NCI-H1694 treated with DMSO at 0.1 percent for 48 hours (cell line): Measurements from ENCODE around the gene CCR9.
A peak's percentile ranks its signal among the peaks of the same experiment; 100 is the strongest.
"Not testable (repeated sequence)": the region's sequence is repeated elsewhere in the genome, so short reads cannot be mapped to it uniquely, and the experiment has no call there.

Experiments
- DNase-seq: peaks from one replicate; lab custom pipeline; 2025; lab: John Stamatoyannopoulos, UW

The CCR9 gene, protein sequence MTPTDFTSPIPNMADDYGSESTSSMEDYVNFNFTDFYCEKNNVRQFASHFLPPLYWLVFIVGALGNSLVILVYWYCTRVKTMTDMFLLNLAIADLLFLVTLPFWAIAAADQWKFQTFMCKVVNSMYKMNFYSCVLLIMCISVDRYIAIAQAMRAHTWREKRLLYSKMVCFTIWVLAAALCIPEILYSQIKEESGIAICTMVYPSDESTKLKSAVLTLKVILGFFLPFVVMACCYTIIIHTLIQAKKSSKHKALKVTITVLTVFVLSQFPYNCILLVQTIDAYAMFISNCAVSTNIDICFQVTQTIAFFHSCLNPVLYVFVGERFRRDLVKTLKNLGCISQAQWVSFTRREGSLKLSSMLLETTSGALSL

DNA sequence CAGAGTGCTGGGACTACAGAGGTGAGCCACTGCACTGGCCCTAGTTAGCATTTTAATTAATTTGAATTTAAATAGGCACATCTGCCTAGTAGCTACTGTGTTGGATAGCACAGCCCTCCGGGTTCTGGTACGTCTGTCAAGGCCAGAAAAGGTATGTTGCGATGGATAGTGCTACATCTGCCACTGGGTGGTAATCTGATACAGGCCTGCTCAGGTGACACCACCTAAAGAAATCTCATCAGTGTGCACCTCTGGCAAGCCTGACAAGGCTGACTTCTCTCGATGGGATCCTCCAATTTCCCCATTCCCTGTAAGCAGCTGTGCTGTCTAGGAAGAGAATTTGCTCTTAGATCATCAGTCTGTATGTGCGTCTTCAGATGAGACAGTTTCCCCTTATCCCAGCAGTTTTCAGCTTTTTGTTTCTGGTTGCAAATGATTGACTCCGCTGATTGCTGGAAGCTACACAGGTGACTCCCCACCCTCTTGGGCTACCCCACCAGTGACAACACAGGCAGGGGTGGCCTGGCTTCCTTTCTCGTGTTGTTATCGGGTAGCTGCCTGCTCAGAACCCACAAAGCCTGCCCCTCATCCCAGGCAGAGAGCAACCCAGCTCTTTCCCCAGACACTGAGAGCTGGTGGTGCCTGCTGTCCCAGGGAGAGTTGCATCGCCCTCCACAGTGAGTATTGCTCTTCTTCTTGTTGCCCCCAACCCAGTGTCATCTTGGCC, at the start of gene CCR9:
Gene CCR9, plus strand, starts transcription at position 565 of the 727 bp plus-strand sequence. CDS start 8,391 bp downstream, outside the sequence.
- DNase-seq, result no peak

DNA sequence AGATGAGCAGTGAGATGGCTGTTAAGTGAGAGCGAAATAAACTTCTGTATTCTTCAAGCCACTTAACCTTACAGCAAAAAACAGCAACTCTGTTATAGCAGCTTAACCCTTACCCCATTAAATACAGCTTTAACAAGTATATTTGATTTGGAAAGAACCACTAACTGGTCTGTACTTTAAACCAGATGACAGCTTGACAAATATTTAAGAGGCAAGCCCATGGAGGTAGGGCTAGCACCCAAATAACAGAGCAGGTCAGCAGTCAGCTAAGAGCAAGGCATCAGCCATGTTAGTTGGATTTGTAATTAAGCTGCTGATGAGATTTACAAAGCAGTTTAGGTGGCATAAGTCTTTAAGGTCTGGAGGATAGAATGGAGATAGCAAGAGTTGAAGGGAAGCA, 47.9 kb upstream of the CCR9 start:
- no peak for DNase-seq

DNA sequence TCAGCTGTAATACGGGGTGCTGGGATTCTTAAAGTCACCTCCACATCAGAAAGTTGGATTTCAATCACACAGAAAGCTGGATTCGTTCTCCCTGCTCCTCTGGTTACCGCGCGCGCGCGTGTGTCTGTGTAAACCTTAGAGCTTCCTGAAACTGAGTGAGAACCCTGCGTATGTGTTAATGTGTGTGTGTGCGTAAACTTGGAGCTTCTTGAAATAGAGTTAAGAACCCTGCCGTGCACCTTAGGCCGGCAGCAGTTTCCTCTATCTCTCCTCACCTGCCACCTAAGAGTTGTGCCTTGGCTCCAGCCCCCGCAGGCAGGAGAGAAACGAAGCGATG, 45.0 kb upstream of the CCR9 start:
- no peak for DNase-seq

DNA sequence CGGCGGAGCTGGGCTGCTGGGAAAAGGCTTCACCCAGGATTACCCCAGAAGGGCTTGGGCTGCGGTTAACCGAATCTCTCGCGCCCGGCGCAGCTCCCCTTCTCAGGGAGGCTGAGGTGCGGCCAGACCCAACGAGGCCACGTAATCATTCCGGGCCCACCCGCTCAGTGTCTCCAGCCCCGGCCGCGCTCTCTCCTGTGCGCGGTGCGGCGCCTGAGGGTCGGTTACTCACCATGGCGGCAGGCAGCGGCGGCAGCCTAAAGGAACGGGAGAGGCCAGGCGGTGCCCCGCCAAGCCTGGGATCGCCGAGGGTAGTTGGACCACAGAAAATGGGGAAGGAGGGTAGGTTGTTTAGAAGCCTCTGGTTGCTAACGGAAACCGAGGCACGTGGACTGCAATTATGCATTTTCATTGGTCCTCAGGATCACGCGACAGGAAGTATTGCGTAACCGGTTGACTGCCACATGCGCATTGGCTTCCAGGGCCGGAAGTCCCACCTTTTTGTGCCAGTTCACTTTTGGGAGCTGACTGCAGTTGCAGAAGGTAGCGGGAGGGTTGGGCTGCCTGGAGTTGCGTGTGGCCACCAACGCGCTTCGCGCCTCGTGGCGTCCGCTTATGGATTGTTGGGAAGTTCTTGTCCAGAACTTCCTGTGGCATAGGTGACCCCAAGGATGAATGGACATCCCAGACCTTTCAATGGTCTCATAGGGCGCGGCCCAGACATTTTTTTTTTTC, 44.4 kb upstream of the CCR9 start, which contains the start of gene LZTFL1:
Gene LZTFL1, minus strand, starts transcription at position 363 of the 735 bp plus-strand sequence. Its CDS starts 128 bp downstream, at position 235.
- peak; percentile 71 for DNase-seq

DNA sequence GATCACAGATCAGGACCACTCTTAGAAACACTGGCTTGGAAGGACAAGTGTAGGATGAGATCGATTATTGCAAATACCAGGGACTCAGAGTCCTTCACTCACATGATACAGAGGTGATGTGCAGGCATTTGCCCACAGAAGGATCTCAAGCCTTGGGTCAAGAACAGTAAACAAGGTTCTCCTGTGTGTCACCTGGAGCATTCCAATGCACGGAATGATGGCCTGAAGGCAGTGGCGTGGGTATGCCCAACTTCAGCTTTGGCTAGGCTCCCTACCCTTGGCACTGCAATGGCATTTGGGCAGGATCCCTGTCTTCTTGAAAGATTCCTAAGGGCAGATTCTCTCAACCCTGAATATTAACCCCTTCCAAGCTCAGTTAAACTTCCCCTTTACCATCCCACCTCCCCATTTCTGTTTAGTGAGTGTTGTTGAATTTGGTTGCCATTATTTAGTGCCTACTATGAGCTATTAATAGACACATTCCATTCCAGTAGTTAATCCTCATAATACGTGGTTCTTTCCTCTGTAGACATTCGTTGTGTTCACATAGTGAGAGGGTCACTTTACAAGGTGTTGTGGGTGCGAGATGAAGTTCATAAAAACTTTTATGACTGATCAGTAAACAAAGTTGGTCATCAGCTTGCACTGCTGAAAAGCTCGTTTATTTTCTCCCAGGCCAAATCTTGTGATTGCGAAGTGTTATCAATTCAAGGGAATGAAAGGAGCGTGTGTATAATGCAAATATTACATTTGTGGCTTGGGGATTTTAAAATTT, 43.3 kb upstream of the CCR9 start:
- no peak for DNase-seq

DNA sequence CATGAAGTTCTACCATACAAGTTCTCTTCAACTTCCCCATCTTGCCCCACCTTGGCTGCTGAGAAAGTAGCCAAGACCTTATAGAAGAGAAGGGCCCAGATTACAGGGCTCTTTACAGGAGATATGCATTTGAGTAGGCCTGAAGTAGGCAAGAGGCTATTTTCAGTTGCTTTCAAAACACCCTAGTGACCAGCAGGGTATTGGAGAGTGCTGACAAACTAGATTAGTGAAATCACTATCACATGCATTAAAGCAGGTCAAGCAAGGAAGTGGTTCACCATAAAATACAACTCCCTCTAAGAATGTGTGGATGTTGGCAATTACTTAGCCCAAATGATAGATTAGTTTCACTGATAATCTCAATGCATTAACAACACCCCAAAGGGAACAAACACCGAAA, 41.7 kb upstream of the CCR9 start:
- no peak for DNase-seq

DNA sequence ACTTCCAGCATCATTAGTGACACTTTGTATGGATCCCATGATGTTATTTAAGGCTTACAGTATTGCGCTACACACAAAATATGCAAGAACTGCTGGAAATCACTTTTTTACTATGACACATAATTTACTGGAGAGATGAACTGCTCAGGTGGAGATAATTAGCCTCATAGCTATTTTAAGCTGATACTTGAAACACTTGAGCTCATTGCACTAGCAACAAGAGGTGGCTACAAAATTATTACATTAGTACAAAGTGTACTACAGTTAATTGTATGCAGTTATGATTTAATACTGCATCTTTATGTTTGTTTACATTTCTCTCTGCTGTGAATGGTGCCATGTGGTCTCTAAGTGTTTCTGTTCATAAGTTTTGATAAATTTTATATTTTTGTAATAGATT, 38.0 kb upstream of the CCR9 start:
- no peak for DNase-seq

DNA sequence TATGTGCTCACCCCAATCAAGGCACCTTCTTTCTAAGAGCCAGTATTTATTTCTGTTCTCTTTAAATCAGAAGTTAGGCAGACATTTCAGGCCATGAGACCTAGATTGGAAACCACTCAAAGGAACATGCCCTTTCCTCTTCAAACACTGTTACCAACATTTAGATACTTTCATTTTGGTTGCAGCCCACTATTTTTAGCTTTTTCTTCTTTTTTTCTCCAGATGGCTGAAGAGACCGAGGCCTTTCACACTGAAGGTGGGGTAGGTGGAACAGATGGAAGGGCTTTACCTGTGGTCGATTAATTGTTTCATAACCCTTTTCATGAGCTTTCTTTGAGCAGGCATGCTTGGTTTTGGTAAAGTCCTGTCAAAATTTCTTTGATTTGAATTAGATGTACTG, 33.5 kb upstream of the CCR9 start:
- DNase-seq, result no peak

DNA sequence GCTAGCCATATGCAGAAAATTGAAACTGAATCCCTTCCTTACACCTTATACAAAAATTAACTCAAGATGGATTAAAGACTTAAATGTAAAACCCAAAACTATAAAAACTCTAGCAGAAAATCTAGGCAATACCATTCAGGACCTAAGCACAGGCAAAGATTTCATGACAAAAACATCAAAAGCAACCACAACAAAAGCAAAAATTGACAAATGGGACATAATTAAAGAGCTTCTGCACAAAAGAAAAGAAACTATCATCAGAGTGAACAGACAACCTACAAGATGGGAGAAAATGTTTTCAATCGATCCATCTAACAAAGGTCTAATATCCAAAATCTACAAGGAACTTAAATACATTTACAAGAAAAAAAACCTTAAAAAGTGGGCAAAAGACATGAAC, 30.0 kb upstream of the CCR9 start:
- DNase-seq, result not testable (repeated sequence)

DNA sequence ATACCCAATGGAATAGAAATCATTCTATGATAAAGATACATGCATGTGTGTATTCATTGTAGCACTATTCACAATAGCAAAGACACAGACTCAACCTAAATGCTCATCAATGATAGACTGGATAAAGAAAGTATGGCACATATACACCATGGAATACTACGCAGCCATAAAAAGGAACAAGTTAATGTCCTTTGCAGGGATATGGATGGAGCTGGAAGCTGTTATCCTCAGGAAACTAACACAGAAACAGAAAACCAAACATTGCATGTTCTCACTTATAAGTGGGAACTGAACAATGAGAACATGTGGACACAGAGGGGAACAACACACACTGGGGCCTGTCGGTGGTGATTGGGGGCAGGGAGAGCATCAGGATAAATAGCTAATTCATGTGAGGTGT, 29.3 kb upstream of the CCR9 start:
- not testable (repeated sequence) for DNase-seq

DNA sequence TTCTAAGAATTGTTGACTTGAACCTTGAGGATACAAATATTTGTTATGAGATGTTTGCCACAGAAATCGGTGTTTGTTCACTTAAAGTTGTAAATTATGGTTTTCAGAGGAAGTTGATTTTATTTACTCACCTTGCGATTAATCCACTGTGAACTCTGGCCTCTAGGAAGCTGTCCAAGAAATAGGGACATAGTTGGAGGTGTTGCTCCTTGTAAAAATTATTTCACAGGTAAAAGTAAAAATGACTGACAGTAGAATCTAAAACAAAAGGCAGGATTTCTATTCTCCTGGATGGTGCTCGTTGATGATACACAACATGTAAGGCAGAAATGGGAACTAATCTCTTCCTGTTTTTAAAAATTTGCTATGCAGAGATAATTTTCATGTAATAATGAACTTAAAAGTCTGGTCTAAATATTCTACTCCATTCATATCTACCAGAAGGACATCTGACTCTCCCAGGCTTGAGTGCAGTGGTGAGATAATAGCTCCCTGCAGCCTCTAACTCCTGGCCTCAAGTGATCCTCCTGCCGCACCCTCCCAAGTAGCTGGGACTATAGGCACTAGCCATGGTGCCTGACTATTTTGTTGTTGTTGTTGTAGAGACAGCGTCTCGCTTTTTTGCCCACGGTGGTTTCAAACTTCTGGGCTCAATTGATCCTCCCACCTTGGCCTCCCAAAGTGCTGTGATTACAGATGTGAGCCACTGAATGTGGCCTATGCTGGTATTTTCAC, 27.4 kb upstream of the CCR9 start:
- DNase-seq, result no peak

DNA sequence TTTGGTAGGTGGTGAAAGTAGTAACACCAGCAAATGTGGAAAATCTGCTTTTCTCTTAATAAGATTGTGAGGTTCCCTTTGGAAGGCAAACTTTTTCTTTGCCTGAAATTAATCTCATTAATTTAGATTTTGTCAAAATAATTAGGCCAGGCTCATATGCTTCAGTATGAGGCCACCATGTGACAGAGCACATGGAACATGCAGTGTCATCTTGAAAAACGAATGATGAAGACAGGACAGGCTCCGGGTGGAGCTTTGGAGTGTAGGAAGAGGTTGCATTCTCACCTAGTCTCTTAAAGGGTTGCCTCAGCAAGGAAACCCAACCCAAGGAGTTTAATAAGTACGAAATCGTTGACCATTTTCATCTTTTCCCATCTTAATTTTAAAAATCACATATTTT, 25.9 kb upstream of the CCR9 start:
- no peak for DNase-seq

DNA sequence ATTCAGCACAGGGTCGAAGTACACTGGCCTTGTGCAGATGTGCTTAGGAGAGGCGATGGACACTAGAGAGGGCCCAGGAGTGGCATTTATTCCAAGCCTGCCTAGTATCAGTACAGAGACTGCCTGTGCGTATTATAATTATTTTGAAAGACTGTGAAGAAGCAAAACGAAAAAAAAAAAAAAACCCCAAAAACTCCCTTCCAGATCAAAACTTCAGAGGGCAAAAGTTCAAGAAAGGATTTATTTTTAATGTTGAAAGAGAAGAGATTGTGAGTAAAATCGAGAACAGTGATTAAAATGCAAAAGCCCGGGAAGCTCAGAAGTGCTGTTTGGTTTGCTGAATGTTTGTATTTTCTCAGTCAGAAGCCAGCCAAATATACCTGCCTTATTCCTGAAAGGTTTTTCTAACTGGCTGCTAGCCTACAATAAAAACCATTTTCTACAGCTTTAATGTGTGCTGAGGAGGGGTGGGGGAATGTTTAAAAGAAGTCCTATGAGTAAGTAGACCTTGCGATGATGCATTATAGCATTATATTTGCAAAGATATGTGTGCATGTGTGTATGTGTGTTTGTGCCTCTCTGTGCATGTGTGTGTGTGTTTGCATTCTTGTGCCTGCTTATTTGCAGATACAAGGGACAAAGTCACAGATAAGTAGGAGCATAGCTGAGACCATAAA, 25.2 kb upstream of the CCR9 start:
- DNase-seq, result no peak

DNA sequence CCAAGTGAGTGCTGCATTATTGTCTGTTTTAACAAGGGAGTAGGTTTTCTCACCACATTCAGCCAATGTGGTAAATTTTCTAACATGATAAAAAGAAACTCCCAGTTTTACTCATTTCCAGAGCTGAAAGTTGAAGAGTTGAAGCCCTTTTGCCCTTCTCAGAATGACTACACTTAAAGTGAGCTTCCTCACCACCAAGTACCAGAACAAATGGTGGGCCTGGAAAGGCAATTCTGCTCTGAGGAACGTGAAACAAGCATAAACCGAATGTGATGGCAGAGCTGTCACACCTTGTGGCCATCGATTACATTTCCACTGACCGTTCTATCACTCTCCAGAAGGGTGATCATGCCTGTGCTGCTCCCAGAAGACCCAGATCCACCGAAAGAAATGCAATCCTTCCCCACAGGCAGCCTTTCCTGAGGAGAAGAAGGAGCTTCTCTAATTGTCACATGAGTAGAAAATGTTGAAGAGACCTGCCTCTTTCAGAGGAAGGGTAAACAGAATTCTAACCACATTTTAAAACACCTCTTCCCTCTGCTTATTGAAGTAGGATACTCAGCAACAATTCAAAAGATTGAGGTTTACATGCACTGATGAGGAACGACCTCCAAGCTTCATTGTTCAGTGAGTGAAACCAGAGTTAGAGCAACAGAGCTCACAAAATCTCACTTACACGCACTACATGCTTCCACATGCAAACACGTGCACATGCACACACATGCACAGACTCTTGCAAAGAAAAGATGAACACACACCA, 21.4 kb upstream of the CCR9 start:
- DNase-seq, result no peak

DNA sequence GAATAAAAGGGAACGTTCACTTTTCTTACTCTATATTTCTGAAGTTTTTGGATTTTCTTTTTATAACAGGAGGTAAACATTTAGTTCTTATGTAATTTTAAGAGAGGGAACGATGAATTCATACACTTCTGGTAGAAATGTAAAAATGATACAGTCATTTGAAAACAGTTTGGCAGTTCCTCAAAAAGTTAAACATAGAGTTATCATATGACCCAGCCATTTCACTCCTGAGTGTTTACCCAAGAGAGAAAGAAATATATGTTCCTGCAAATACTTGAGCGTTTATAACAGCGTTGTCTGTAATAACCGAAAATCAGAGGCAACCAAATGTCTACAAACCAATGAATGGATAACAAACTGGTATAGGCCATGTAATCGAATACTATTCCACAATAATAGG, 20.8 kb upstream of the CCR9 start:
- no peak for DNase-seq

DNA sequence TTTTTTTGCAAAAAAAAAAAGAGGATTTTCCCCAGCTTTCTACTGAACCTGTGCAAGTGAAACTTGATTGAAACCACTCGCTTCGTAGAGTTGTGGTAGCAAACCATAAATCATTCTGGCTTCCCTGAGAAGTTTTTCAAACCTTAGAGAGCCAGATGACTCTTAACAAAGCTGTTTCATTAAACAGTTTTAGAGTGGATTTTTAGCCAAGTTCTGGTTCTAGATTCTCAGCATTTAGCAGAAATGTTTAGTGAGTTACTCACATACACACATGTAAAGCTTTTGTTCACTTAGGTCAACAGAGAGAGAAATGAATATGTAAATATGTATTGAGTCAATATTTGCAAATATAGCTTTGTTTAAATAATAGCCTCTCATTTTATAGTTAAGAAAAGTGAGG, 18.1 kb upstream of the CCR9 start:
- DNase-seq, result no peak

DNA sequence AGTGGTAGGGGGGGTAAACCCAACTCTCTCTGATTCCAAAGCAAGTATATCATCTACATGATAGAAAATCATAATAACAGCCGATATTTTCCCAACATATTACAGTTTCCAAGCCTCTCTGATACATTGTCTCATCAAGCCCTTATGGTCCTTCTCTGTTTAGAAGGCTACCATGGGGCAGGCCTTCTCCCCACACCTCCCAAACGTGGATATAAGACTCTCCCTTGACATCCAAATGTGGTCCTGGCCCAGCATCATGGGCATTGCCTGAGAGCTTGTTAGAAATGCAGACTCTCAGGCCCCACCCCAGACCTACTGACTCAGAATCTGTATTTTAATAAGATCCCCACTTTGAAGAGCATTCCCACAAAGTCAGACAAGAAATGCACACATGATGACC, 17.7 kb upstream of the CCR9 start:
- DNase-seq, result no peak

DNA sequence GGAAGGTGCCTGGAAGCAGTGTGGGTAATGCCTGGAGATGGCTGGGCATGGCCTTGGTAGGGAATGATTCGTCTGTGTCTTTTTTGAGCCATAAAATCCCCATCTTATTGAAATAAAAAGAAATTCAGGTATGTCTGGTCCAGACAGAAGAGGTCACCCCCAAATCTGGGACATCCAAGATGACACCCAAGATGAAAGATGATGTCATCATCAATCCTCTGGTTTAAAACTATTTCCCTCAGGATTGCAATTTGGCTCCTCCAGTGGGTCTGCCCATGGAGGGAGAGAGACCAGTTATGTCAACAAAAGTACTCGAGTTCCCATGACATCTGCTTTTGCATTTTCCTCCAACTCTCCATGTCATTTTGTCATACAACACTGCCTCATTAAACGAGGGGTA, 16.7 kb upstream of the CCR9 start:
- DNase-seq, result no peak

DNA sequence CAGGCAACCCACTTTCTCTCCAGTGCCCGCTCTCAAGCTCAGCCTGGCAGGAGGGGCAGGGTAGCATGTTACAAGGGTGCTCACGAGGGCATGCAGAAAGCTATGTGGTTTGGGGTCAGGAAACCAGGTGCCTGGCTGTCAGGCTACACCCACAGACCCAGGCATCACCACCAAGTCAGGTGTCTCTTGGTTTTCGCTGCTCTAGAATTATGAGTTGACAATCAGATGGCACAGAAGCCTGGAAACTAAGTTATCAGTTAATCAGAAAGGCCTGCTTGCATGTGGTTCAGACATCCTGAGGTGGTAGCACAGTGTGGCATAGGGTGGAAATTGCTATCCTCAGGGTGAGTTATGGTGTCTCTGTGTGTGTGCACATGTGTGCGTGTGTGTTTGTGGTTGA, 16.2 kb upstream of the CCR9 start:
- DNase-seq, result no peak

DNA sequence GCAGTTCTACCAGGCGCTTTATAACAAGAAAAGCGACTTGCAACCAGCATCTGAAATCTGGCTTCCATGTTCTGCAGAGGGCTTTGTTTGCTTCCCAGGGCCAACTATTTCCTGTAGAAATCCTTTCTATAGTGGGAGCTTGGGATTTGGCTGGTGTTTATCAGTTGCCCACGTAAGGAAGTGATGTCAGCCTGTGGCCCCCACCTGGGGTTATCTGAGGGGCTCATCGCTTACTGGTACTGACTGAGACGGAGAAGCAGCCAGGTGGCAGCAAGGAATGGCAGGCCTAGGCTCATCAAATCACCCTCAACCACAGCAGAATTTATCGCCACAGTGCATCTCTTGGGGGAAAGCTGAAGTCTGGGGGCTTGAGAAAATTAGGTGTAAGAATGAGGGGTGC, 14.6 kb upstream of the CCR9 start:
- no peak for DNase-seq
